Placental pericyte (primary cell): ENCODE measurements around the gene ISYNA1. TPM values are rescaled to one million over a fixed set of nuclear protein-coding genes. Genes with fewer than 3 reads are reported as not detected.
A peak's percentile ranks its signal among the peaks of the same experiment; 100 is the strongest.

Experiments used
- small RNA-seq: library from RNA; depleted of rRNA; stranded (forward); fragments of <200 nt; gene quantifications from one replicate; pipeline ENCODE3, GENCODE V24; 2012; ENCODE audit warnings: low replicate concordance
- total RNA-seq: library from RNA; depleted of rRNA; stranded (reverse); fragments of >200 nt; gene quantifications from 2 replicates; pipeline ENCODE4 v1.2.3, GENCODE V29; 2012

ISYNA1 gene
- total RNA-seq = 24.9 and 56.5 TPM in 2 replicates

GRCh38 chr19:18437491-18438330 is at the start of gene ISYNA1:
Gene ISYNA1, minus strand, starts transcription at chr19:18438133. Its CDS starts 154 bp downstream, at chr19:18437979.

GRCh38 chr19:18419195-18419698 is 18.7 kb downstream of the ISYNA1 start, which contains the start of gene SSBP4:
Gene SSBP4, plus strand, starts transcription at chr19:18419398. Its CDS starts 251 bp downstream, at chr19:18419649.

GRCh38 chr19:18397242-18398202 is 40.4 kb downstream of the ISYNA1 start, which contains the start of gene LRRC25:
Gene LRRC25, minus strand, starts transcription at chr19:18397622. Its CDS starts 659 bp downstream, at chr19:18396963.

GRCh38 chr19:18385675-18386542 is 52.0 kb downstream of the ISYNA1 start, which contains the start of gene GDF15:
Gene GDF15, plus strand, starts transcription at chr19:18386158. Its CDS starts 32 bp downstream, at chr19:18386190.

Small RNAs within 50 kb of the gene (small RNA-seq; reads per million reads assigned to genes)
- gene MIR3189 = 0.33 reads per million, percentile 3 among the genes with 10 or more reads in this experiment

Other genes starting within 250 kb of the ISYNA1 start
- 21.3 and 42.0 TPM in 2 replicates for gene MPV17L2, start 244.9 kb downstream of the ISYNA1 start, total RNA-seq
- 2.0 and 3.1 TPM in 2 replicates for gene RAB3A, start 234.1 kb downstream of the ISYNA1 start, total RNA-seq
- gene PDE4C, start 211.7 kb downstream of the ISYNA1 start, total RNA-seq = 0.29 and 1.3 TPM in 2 replicates
- gene IQCN, start 163.7 kb downstream of the ISYNA1 start, total RNA-seq = 0.57 and 1.1 TPM in 2 replicates
- gene JUND, start 156.5 kb downstream of the ISYNA1 start, total RNA-seq = 120 and 186 TPM in 2 replicates
- 88.8 and 171 TPM in 2 replicates for gene LSM4, start 115.1 kb downstream of the ISYNA1 start, total RNA-seq
- 40.8 and 45.5 TPM in 2 replicates for gene PGPEP1, start 97.5 kb downstream of the ISYNA1 start, total RNA-seq
- 98.2 and 1,056 TPM in 2 replicates for gene GDF15, start 52.0 kb downstream of the ISYNA1 start, total RNA-seq
- gene LRRC25, start 40.5 kb downstream of the ISYNA1 start, total RNA-seq = 0.14 and 0.44 TPM in 2 replicates
- 65.7 and 128 TPM in 2 replicates for gene SSBP4, start 18.7 kb downstream of the ISYNA1 start, total RNA-seq
- gene ELL, start 83.9 kb upstream of the ISYNA1 start, total RNA-seq = 23.9 and 27.6 TPM in 2 replicates
- gene FKBP8, start 105.4 kb upstream of the ISYNA1 start, total RNA-seq = 178 and 405 TPM in 2 replicates
- gene KXD1, start 119.7 kb upstream of the ISYNA1 start, total RNA-seq = 124 and 142 TPM in 2 replicates
- 743 and 1,675 TPM in 2 replicates for gene UBA52, start 133.7 kb upstream of the ISYNA1 start, total RNA-seq
- 27.4 and 51.0 TPM in 2 replicates for gene REX1BD, start 150.7 kb upstream of the ISYNA1 start, total RNA-seq
- under 0.01 and 2.6 TPM in 2 replicates for gene CRLF1, start 168.7 kb upstream of the ISYNA1 start, total RNA-seq
- gene TMEM59L, start 174.7 kb upstream of the ISYNA1 start, total RNA-seq = 0.14 and 0.88 TPM in 2 replicates
- gene KLHL26, start 198.9 kb upstream of the ISYNA1 start, total RNA-seq = 6.6 and 7.4 TPM in 2 replicates
- gene CRTC1, start 245.5 kb upstream of the ISYNA1 start, total RNA-seq = 3.0 and 3.5 TPM in 2 replicates